OCI-LY3 (cell line): Measurements from ENCODE around the gene ITK.

Source experiments
- H2AFZ ChIP-seq: fragments of 200-600, 300-600 bp; shearing (Covaris generic); 2 replicates; pipeline ENCODE4 v1.6.0; 2014; ENCODE audit warnings: antibody characterized with exemption, low read depth, low read length
- H3K27ac ChIP-seq: fragments of 200-600, 300-600 bp; sonication (generic); 2 replicates; pipeline ENCODE4 v1.5.1; 2014; ENCODE audit warnings: mild to moderate bottlenecking, low read length, moderate library complexity, mixed read lengths
- H3K27me3 ChIP-seq: fragments of 200-600, 300-600 bp; sonication (generic); 2 replicates; pipeline ENCODE4 v1.6.1; 2014; ENCODE audit warnings: low read depth, low read length, mixed read lengths
- H3K36me3 ChIP-seq: fragments of 200-600, 300-600 bp; sonication (generic); replicated peaks from 2 replicates; pipeline ENCODE3; 2014; ENCODE audit warnings: low read depth, low read length, mixed read lengths
- H3K4me1 ChIP-seq: fragments of 300-600, 200-600 bp; sonication (generic); 2 replicates; pipeline ENCODE4 v1.6.1; 2014; ENCODE audit warnings: low read length, mixed read lengths
- H3K4me2 ChIP-seq: fragments of 200-600, 300-600 bp; sonication (generic); 2 replicates; pipeline ENCODE4 v1.6.1; 2014; ENCODE audit warnings: low read length, mixed read lengths
- H3K4me3 ChIP-seq: fragments of 300-600, 200-600 bp; sonication (generic); 2 replicates; pipeline ENCODE4 v1.5.1; 2014; ENCODE audit warnings: antibody characterized with exemption, mild to moderate bottlenecking, low read length, moderate library complexity
- H3K79me2 ChIP-seq: fragments of 300-600, 200-600 bp; shearing (Covaris generic); 2 replicates; pipeline ENCODE4 v1.6.1; 2014; ENCODE audit warnings: mild to moderate bottlenecking, low read length, mixed read lengths
- H3K9ac ChIP-seq: fragments of 300-600, 200-600 bp; shearing (Covaris generic); 2 replicates; pipeline ENCODE4 v1.6.0; 2014; ENCODE audit warnings: mild to moderate bottlenecking, low read length, moderate library complexity
- H3K9me3 ChIP-seq: fragments of 200-600, 300-600 bp; shearing (Covaris generic); 2 replicates; pipeline ENCODE4 v1.6.1; 2014; ENCODE audit warnings: low read length, mixed read lengths; ENCODE audit not compliant: insufficient read depth
- H4K20me1 ChIP-seq: fragments of 200-600, 300-600 bp; sonication (generic); 2 replicates; pipeline ENCODE4 v1.6.1; 2016; ENCODE audit warnings: low read length, mixed read lengths; ENCODE audit not compliant: insufficient read depth
- CTCF ChIP-seq: fragments of 200-600, 300-600 bp; sonication (generic); IDR thresholded peaks from 2 replicates; pipeline ENCODE4 v1.5.1; 2014; ENCODE audit warnings: antibody characterized with exemption, low read length, low read depth
- EZH2phosphoT487 ChIP-seq: fragments of 200-600 bp; shearing (Covaris generic); IDR thresholded peaks from 2 replicates; pipeline ENCODE4 v1.6.1; 2018; ENCODE audit warnings: antibody characterized with exemption, mixed run types, low read depth

The ITK gene

DNA sequence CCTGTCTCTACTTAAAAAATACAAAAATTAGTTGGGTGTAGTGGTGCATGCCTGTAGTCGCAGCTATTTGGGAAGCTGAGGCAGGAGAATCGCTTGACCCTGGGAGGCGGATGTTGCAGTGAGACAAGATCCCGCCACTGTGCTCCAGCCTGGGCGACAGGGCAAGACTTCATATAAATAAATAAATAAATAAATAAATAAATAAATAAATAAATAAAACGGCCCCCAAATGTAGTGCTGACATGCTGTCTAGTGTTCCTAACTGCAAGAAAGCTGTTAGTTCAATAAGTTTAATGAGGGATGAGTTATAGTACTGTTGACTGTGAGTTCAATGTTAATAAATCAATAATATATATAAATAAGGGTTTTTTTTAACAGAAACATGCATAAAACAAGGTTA, 77.8 kb downstream of the ITK start:
- Histone ChIP-seq H3K9ac (no peak overlapping the region), H3K27ac (no peak overlapping the region), H3K9me3 (no peaks in the 10 kb centered on the region), H3K27me3 (peaks cover 8% of the 10 kb centered on the region), H3K4me2 (no peak overlapping the region), H2AFZ (no peak overlapping the region), H3K36me3 (no peaks in the 10 kb centered on the region), H3K4me1 (peaks cover 12% of the 10 kb centered on the region), H4K20me1 (no peaks in the 10 kb centered on the region), H3K79me2 (no peaks in the 10 kb centered on the region), H3K4me3 (no peak overlapping the region)
- TF ChIP-seq EZH2phosphoT487 (no peak), CTCF (no peak)

DNA sequence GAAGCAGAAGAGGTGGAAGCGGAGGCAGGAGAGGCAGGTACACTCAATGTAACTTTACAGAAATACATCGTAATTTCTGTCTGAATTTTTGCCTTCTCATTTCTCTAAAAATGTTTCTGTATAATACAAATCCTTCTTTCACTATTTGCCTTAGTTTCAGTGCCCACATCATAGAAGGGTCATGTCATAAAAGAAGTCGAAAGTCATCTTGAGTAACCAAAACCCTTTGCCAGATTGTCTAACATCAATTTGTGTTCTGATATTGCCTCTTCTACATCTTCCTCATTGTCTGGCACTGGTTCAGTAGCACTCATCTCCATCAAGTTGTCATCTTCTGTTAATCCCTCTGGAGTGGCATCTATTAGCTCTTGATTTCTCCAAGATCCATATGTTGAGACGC, 79.1 kb downstream of the ITK start:
- no peak for TF ChIP-seq CTCF
- TF ChIP-seq EZH2phosphoT487, result no peak
- Histone ChIP-seq H3K4me2 (no peak overlapping the region; the same call in 1 of the 2 replicates), H3K9me3 (no peaks in the 10 kb centered on the region)

DNA sequence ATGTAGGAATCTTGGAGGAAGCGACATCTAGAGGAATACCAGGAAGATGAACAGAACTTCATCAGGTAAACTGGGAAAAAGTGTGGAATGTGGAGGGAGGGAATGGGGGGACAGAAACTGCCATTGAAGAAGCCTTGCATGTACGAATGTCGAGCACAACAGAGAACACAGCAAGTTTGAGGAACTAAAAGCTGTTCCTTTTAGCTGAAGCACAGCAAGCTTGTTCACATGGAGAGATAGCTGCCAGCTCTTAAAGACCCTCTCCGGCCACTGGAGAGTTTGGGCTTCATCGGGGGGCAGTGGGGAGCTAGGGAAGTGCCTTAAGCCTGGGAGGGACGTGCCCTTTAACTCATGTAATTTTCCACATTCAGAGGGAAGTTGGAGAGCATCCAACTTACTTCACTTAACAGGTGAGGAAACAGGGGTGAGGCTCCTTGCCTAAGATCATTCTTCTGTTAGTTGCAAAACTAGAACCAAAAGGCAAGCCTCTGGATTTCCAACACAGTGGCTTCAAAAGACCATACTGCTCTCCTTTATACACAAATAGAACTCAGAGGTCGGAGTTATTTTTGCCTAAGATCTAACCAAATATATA, 83.0 kb downstream of the ITK start:
- H4K20me1 ChIP-seq, result peaks cover 4% of the 10 kb centered on the region; the same call in 1 of the 2 replicates
- H3K4me1 ChIP-seq, result peaks cover 32% of the 10 kb centered on the region
- peaks cover 23% of the 10 kb centered on the region for H3K79me2 ChIP-seq
- peak overlapping the region; percentile 63 for H2AFZ ChIP-seq
- 0 out of 2 replicates have a peak overlapping the region, but pooled peaks have one; percentile 27 for H3K4me3 ChIP-seq
- peaks cover 8% of the 10 kb centered on the region for H3K36me3 ChIP-seq
- TF ChIP-seq EZH2phosphoT487, result no peak
- TF ChIP-seq CTCF, result no peak
- H3K9me3 ChIP-seq, result no peaks in the 10 kb centered on the region
- H3K27ac ChIP-seq, result no peak overlapping the region
- peaks cover 8% of the 10 kb centered on the region for H3K27me3 ChIP-seq
- H3K9ac ChIP-seq, result no peak overlapping the region
- peak overlapping the region; percentile 54 for H3K4me2 ChIP-seq

More for the DNA sequence above, 79.1 kb downstream of the ITK start:
- H3K27ac ChIP-seq, result no peak overlapping the region
- no peaks in the 10 kb centered on the region for H4K20me1 ChIP-seq
- H3K9ac ChIP-seq, result no peak overlapping the region
- peaks cover 18% of the 10 kb centered on the region for H3K4me1 ChIP-seq
- H3K27me3 ChIP-seq, result peaks cover 8% of the 10 kb centered on the region
- H2AFZ ChIP-seq, result no peak overlapping the region
- no peaks in the 10 kb centered on the region for H3K36me3 ChIP-seq
- H3K79me2 ChIP-seq, result no peaks in the 10 kb centered on the region
- H3K4me3 ChIP-seq, result no peak overlapping the region

DNA sequence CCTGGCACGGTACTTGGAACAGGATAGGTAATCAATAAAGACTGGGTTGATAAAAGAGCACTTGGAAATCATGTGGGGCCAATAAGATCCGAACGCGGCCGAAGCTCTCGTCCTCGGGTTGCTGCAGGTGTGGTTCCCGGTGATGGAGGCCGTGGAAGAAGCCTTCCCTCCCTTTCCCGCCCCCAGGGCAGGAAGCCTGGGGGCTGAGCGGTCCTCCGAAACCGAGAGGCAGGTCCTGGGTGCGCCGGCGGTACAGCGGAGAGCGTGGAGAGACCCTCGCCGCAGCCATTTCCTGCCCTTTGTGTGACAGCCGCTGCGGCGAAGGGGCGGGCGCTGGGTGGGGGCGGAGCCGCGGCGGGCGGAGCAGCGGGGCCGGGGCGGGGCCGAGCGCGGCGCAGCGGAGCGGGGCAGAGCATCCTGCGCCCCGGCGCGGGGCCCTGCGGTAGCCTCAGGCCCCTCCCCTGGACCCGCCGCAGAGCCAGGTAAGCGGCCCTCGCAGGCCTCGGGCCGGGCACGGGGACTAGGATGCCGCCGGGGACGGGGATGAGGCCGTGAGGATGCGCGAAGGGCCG, 85.2 kb downstream of the ITK start, which contains the start of gene CYFIP2:
CYFIP2 (plus strand) TSS at position 410 of the 572 bp plus-strand sequence. CDS start 19,239 bp downstream, outside the sequence.
- Histone ChIP-seq H3K9ac (peak within 1 kb of the TSS; percentile 75), H2AFZ (peak within 1 kb of the TSS; percentile 87), H3K4me1 (peaks cover 27% of the 10 kb centered on the region), H3K36me3 (peaks cover 10% of the 10 kb centered on the region), H3K79me2 (peaks cover 40% of the 10 kb centered on the region), H3K27me3 (peaks cover 7% of the 10 kb centered on the region), H4K20me1 (peaks cover 4% of the 10 kb centered on the region; the same call in 1 of the 2 replicates), H3K4me3 (peak within 1 kb of the TSS; percentile 97), H3K4me2 (peak within 1 kb of the TSS; percentile 94), H3K9me3 (peaks cover 3% of the 10 kb centered on the region; the same call in 1 of the 2 replicates), H3K27ac (peak within 1 kb of the TSS; percentile 50)
- TF ChIP-seq CTCF (peak; percentile 11), EZH2phosphoT487 (no peak)
